Endothelial cell (in vitro differentiated cells): ENCODE results near the gene TMEM176B. TPM values are rescaled to one million over a fixed set of nuclear protein-coding genes. Genes with fewer than 3 reads are reported as not detected.

Experiments
- DNase-seq: peaks from one replicate; pipeline ENCODE4 v3.0.0; 2021; ENCODE audit warnings: low spot score
- H3K27ac Mint-ChIP-seq: one replicate; pipeline ENCODE4 v1.8.0; 2021; ENCODE audit warnings: mixed read lengths, inconsistent platforms; ENCODE audit not compliant: unreplicated experiment
- H3K27me3 Mint-ChIP-seq: one replicate; pipeline ENCODE4 v1.8.0; 2021; ENCODE audit warnings: mild to moderate bottlenecking, moderate library complexity, mixed read lengths, inconsistent platforms; ENCODE audit not compliant: unreplicated experiment
- H3K36me3 Mint-ChIP-seq: one replicate; pipeline ENCODE4 v1.8.0; 2021; ENCODE audit warnings: mild to moderate bottlenecking, low read depth, mixed read lengths, inconsistent platforms; ENCODE audit not compliant: unreplicated experiment
- H3K4me1 Mint-ChIP-seq: one replicate; pipeline ENCODE4 v1.8.0; 2021; ENCODE audit warnings: mild to moderate bottlenecking, mixed read lengths, inconsistent platforms; ENCODE audit not compliant: unreplicated experiment
- H3K4me3 Mint-ChIP-seq: one replicate; pipeline ENCODE4 v1.8.0; 2021; ENCODE audit warnings: mild to moderate bottlenecking, mixed read lengths, inconsistent platforms; ENCODE audit not compliant: unreplicated experiment
- H3K9me3 Mint-ChIP-seq: one replicate; pipeline ENCODE4 v1.8.0; 2021; ENCODE audit warnings: mixed read lengths, inconsistent platforms; ENCODE audit not compliant: unreplicated experiment
- CTCF ChIP-seq: fragments of 200-600 bp; sonication (generic); IDR thresholded peaks from one replicate; pipeline ENCODE4 v1.5.0; 2021; ENCODE audit warnings: antibody characterized with exemption; ENCODE audit not compliant: unreplicated experiment
- long read RNA-seq: library from polyadenylated mRNA; unstranded; transcript quantifications from one replicate; pipeline ENCODE4 v2.0.0, GENCODE V29; 2020; ENCODE audit not compliant: unreplicated experiment
- total RNA-seq: library from RNA; stranded (reverse); fragmentation: NEBNext Ultra II Directional; extraction: Animal tissue kit (Norgen Biotek cat#: 25700); gene quantifications from one replicate; pipeline ENCODE4 v1.2.1, GENCODE V29; 2021; ENCODE audit not compliant: unreplicated experiment

Gene TMEM176B
- total RNA-seq = 1.4 TPM
- long read RNA-seq, partial matches to known transcripts = 0 of 3 reads
- long read RNA-seq, other reads (novel, unspliced or antisense) = 0 of 3 reads

DNA sequence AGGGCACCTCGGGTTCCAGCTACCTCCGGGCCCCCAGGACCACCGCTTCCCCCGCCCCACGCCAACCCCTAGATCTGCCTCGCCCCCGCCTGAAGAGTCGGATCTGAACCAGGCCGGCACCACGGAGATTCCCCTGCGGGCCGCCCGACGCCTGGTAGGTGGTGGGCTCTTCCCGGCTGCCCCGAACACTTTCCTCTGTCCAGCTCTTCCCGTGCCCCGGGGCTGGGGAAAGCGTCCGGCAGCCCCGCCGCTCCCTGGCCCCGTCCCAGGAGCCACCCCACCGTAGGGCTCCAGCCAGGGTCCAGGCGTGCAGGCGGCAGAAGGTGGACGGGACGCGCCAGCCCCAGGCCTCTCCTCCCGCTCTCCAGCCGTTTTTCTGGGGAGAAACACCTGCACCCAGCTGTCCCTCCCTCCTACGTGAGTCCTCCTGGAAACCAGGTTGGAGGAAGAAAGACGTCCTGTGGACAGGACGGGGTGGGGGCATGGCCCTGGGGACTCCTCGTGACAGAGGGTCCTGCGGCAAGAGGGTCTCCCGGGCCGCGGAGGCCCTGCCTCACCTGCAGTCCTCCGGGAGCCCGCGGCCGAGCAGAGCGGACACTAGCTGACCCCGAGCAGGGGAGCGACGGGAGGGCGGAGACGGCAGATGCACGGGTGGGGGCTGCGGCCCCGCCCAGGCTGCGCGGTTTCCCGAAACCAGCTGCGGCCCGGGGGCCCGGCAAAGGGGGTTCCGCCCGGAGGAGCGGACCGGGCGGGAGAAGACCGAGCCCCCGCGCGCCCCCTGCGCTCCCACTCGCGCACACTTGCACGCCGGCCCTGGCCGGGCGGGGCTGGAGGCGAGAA is at the start of gene TMEM176B:
Gene TMEM176B (minus strand): TSS at position 624 of the 840 bp plus-strand sequence. CDS start 3,795 bp downstream, outside the sequence.
- H3K4me1 Mint-ChIP-seq = peaks cover 10% of the 10 kb centered on the region
- peak within 1 kb of the TSS; percentile 71 for H3K4me3 Mint-ChIP-seq
- H3K36me3 Mint-ChIP-seq = peaks cover 8% of the 10 kb centered on the region
- no peaks in the 10 kb centered on the region for H3K9me3 Mint-ChIP-seq
- DNase-seq = no peak
- peak within 1 kb of the TSS; percentile 81 for H3K27ac Mint-ChIP-seq
- no peak for TF ChIP-seq CTCF
- H3K27me3 Mint-ChIP-seq = peaks cover 18% of the 10 kb centered on the region

DNA sequence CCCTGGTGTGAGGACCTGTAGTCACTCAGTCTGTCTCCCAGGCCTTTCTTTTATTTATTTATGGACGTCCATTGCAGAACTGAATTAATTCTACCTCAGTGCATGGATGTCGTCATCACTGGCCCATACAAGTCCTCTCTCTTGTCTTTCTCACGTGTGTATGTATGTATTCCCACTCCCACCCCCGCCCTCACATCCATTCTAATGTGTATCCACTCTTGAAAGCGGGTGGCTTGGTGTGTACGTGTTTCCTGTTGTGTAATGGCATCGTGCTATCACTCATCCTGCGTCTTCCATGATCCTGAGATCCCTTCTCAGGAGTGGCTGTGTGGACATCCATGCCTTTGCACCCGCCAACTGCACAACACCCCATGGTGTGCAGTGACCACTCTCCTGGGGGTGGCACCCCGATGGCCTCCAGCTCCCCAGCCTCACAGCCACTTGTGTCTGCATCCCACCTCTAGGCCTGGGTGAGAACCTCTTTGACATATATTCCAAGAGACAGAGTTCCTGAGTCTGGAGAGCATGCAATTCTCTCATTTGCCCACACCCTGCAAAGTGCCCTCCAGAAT is 49.1 kb upstream of the TMEM176B start:
- no peak for DNase-seq
- no peaks in the 10 kb centered on the region for H3K9me3 Mint-ChIP-seq
- H3K4me3 Mint-ChIP-seq = no peak overlapping the region
- no peak for TF ChIP-seq CTCF
- H3K4me1 Mint-ChIP-seq = peaks cover 10% of the 10 kb centered on the region
- H3K27me3 Mint-ChIP-seq = peaks cover 11% of the 10 kb centered on the region
- H3K27ac Mint-ChIP-seq = no peak overlapping the region
- H3K36me3 Mint-ChIP-seq = no peaks in the 10 kb centered on the region

GRCh38 chr7:150848561-150849115 is 48.5 kb upstream of the TMEM176B start:
- Mint-ChIP-seq H3K9me3 (no peaks in the 10 kb centered on the region), H3K4me3 (no peak overlapping the region), H3K4me1 (peaks cover 10% of the 10 kb centered on the region), H3K27ac (no peak overlapping the region), H3K27me3 (peaks cover 11% of the 10 kb centered on the region), H3K36me3 (no peaks in the 10 kb centered on the region)
- no peak for DNase-seq
- TF ChIP-seq CTCF = no peak

DNA sequence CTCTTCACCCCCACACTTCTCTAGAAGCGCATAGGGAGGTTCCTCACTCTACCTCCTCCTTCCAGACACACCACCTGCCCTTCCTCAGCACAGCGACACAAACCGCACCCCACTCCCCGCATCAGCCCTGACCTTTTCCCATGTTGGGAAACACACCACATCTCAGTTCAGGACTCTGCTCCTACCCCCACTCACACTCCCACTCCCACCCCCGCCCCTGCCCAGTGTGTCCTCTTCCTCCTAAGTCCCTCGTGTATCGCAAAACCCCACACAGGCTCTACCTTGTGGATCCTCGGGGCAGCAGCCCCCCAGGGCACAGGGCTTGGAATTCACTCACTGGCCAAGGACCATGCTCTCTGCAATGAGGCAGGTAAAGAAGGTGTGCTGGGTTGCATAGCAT is 47.9 kb upstream of the TMEM176B start:
- no peaks in the 10 kb centered on the region for H3K9me3 Mint-ChIP-seq
- peaks cover 11% of the 10 kb centered on the region for H3K27me3 Mint-ChIP-seq
- no peaks in the 10 kb centered on the region for H3K36me3 Mint-ChIP-seq
- no peak for DNase-seq
- H3K27ac Mint-ChIP-seq = no peak overlapping the region
- H3K4me1 Mint-ChIP-seq = peaks cover 9% of the 10 kb centered on the region
- TF ChIP-seq CTCF = no peak
- H3K4me3 Mint-ChIP-seq = no peak overlapping the region

DNA sequence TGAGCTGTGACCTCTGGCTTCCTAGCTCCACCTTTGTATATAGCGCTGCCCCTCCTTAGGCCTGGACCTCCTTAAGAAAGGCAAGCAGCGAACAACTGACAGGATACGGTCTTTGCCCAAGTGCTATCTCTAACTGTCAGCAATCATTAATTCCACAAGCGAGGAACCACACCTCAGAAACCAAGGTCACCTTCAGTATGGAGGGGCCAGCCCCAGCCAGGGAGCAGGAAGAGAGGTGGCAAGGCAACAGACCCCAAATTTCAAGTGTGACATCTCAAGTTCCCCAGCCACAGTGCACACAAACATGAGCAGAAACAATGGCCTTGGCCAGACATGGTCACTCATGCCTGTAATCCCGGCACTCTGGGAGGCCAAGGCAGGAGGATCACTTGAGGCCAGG is 47.4 kb upstream of the TMEM176B start:
- Mint-ChIP-seq H3K4me1 (peaks cover 3% of the 10 kb centered on the region), H3K36me3 (no peaks in the 10 kb centered on the region), H3K4me3 (no peak overlapping the region), H3K9me3 (no peaks in the 10 kb centered on the region), H3K27ac (no peak overlapping the region), H3K27me3 (peaks cover 10% of the 10 kb centered on the region)
- TF ChIP-seq CTCF = no peak
- no peak for DNase-seq
